GM18507 (cell line): ENCODE data around the gene TBX4.
"Not testable (repeated sequence)": the region's sequence is repeated elsewhere in the genome, so short reads cannot be mapped to it uniquely, and the experiment has no call there.

Experiments
- DNase-seq: peaks from one replicate; pipeline ENCODE4 v3.0.0; 2011; ENCODE audit warnings: low read depth; ENCODE audit not compliant: insufficient read length; ENCODE audit errors: extremely low spot score
- FAIRE-seq: peaks from 2 replicates; lab custom pipeline; 2011; peaks lifted over from hg19 to GRCh38; lab: Jason Lieb, UNC

TBX4 gene

GRCh38 chr17:61425682-61426481 lies 26.3 kb upstream of the TBX4 start:
- DNase-seq, result no peak
- FAIRE-seq, result no peak

- DNase-seq (no peak), FAIRE-seq (no peak)
Observed at GRCh38 chr17:61426482-61427304, 25.5 kb upstream of the TBX4 start.

- DNase-seq (no peak), FAIRE-seq (no peak)
Observed at GRCh38 chr17:61427567-61427966, 24.7 kb upstream of the TBX4 start.

GRCh38 chr17:61429274-61429673 lies 22.9 kb upstream of the TBX4 start:
- FAIRE-seq (no peak), DNase-seq (no peak)

GRCh38 chr17:61429831-61430230 lies 22.4 kb upstream of the TBX4 start:
- DNase-seq, FAIRE-seq: not testable (repeated sequence)

- DNase-seq, result no peak
- no peak for FAIRE-seq
Observed at GRCh38 chr17:61431594-61432311, 20.5 kb upstream of the TBX4 start.

- FAIRE-seq (no peak), DNase-seq (no peak)
Observed at GRCh38 chr17:61436273-61436672, 15.9 kb upstream of the TBX4 start.

- DNase-seq (no peak), FAIRE-seq (no peak)
Observed at GRCh38 chr17:61436995-61437704, 15.1 kb upstream of the TBX4 start.

GRCh38 chr17:61440697-61441096 lies 11.5 kb upstream of the TBX4 start:
- no peak for DNase-seq

GRCh38 chr17:61441507-61441906 lies 10.7 kb upstream of the TBX4 start:
- not testable (repeated sequence) for DNase-seq, FAIRE-seq

More at GRCh38 chr17:61440697-61441096, 11.5 kb upstream of the TBX4 start:
- FAIRE-seq, result no peak

GRCh38 chr17:61442136-61442775 lies 10.0 kb upstream of the TBX4 start:
- DNase-seq, result no peak
- no peak for FAIRE-seq

- DNase-seq (no peak), FAIRE-seq (no peak)
Observed at GRCh38 chr17:61442878-61443474, 9.2 kb upstream of the TBX4 start.

GRCh38 chr17:61443475-61443882 lies 8.7 kb upstream of the TBX4 start:
- DNase-seq (no peak), FAIRE-seq (no peak)

- no peak for FAIRE-seq
- no peak for DNase-seq
Observed at GRCh38 chr17:61444075-61444474, 8.1 kb upstream of the TBX4 start.

GRCh38 chr17:61444831-61445230 lies 7.4 kb upstream of the TBX4 start:
- FAIRE-seq (no peak), DNase-seq (no peak)

- FAIRE-seq, result no peak
- DNase-seq, result no peak
Observed at GRCh38 chr17:61447358-61447757, 4.9 kb upstream of the TBX4 start.

- no peak for FAIRE-seq
- no peak for DNase-seq
Observed at GRCh38 chr17:61448042-61448441, 4.2 kb upstream of the TBX4 start.

- FAIRE-seq, DNase-seq: not testable (repeated sequence)
Observed at GRCh38 chr17:61449140-61449539, 3.1 kb upstream of the TBX4 start.
